Measurements from ENCODE around the gene CPSF3. TPM values are rescaled to one million over a fixed set of nuclear protein-coding genes. Genes with fewer than 3 reads are reported as not detected.

CPSF3 gene
- polyA plus RNA-seq, 2 of the 4 experiments (the other 2 are of a cell fraction): 63.4 to 77.2 TPM

DNA sequence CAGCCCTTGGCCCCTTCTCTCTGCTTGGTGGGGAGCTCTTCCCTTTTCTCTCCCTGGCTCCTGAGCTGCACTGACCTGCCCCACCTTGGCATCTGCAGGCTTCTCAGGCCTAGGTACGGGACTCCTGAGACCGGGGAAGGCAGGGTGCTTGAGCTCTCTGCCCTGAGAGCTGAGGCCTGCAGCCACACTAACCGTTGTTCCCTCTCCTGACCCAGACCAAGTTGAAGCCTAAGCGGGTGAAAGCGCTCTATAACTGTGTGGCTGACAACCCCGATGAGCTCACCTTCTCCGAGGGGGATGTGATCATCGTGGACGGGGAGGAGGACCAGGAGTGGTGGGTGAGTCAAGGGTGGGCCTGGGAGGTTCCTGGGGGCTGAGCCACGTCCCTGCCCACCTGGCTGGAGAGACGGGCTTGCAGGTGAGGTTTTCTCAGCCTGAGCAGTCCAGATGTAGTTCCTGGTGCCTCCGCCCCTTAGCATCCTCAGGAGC lies 22.4 kb upstream of the CPSF3 start:
- Histone ChIP-seq H3K9me3 (no peaks in the 10 kb centered on the region), H3K4me2 (no peak overlapping the region), H3K4me1 (peaks cover 18% of the 10 kb centered on the region; the same call in 2 of the 3 replicates), H3K4me3 (no peak overlapping the region), H3K27ac (0 out of 6 replicates have a peak overlapping the region, but pooled peaks of 1 of the 2 experiments have one; percentile 22)
- FAIRE-seq (no peak), DNase-seq (ENCODE audit: low read depth in 1 of 2, low spot score in 1 of 2) (no peak), ATAC-seq (no peak)
- whole genome bisulfite sequencing (ENCODE audit: missing lambda C conversion rate): 94% methylated on average over 12 of the region's 12 CpGs
- POLR2A ChIA-PET: interaction anchor here (0.5 to 0.6 kb wide), 3 partner anchors 14 to 74 kb away, joined by 3 to 5 read pairs (median 4); no protein-coding TSS in a partner anchor
- TF ChIP-seq RARB (CRISPR knock-in tag; IDR thresholded peaks at IDR 0.05) (no peak), FOXS1 (CRISPR knock-in tag; IDR thresholded peaks at IDR 0.05) (no peak), ZC3H11A (IDR thresholded peaks at IDR 0.05) (no peak)
- CTCF ChIA-PET: interaction anchor here (0.9 to 2.8 kb wide), 8 partner anchors 16 to 261 kb away, joined by 3 to 12 read pairs (median 4); partner anchors contain the start of genes ASAP2, CPSF3 and ITGB1BP1

DNA sequence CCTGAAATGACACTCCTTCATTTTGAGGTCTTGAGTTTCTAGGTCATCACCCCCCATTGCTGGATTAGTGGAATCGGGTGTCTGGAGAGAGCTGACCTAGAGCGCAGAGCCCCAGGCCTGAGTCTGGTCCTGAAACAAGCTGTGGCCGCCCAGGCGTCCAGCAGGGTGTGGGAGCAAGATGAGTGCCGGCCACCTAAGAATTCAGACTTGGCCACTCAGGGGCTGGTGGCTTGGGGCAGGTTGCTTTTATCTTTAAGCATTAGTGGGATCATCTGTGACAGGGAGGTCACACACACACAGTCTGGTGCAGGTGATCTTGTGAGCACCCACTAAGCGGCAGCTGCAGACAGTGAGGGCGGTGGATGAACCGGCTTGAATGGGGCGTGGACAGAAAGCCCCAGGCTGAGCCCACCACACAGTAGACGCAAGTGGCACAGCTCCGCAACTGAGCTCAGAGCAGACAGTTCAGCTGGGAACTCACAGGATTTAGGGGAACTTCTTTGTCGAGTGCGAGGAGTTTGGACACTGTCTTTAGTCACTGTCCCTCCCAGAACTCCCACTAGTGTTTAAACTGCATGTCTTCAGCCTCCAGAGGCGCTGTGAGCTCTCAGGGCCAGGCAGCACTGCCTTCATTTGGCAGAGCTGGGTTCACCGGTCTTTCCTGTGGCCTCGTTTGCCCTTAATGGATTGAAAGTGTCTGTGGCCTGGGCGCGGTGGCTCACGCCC lies 21.6 kb upstream of the CPSF3 start:
- ATAC-seq: peak in 1 of 2 experiments; percentile 41; a peak in 3 of 6 replicates
- FAIRE-seq: no peak
- Histone ChIP-seq H3K27ac (no peak overlapping the region), H3K4me2 (no peak overlapping the region), H3K9me3 (no peaks in the 10 kb centered on the region), H3K4me1 (peaks cover 18% of the 10 kb centered on the region; the same call in 2 of the 3 replicates), H3K4me3 (no peak overlapping the region)
- WGBS (ENCODE audit: missing lambda C conversion rate): 94% methylated on average over 19 of the region's 19 CpGs
- POLR2A ChIA-PET: interaction anchor here (0.5 to 0.6 kb wide), 3 partner anchors 15 to 73 kb away, joined by 3 to 5 read pairs (median 4); no protein-coding TSS in a partner anchor
- CTCF ChIA-PET: interaction anchor here (0.9 to 2.8 kb wide), 10 partner anchors 15 to 671 kb away, joined by 3 to 12 read pairs (median 4); partner anchors contain the start of genes ASAP2, CPSF3 and ITGB1BP1
- TF ChIP-seq FOSL2 (IDR thresholded peaks at IDR 0.05) (no peak), FOSL2 (CRISPR knock-in tag; IDR thresholded peaks at IDR 0.05) (no peak), RAD21 (conservative IDR thresholded peaks at IDR 0.05 in 1 of 2, IDR thresholded peaks at IDR 0.05 in 1 of 2) (0 out of 5 replicates have a peak, but pooled peaks of 1 of the 2 experiments have one; percentile 1), KDM1A (IDR thresholded peaks at IDR 0.05; ENCODE audit: low read depth) (no peak), ZFP36 (IDR thresholded peaks at IDR 0.05; ENCODE audit: borderline replicate concordance, partially characterized antibody) (no peak), PHF8 (IDR thresholded peaks at IDR 0.05; ENCODE audit: borderline replicate concordance, low read depth) (no peak), POLR2A (IDR thresholded peaks at IDR 0.05; ENCODE audit: low read length) (no peak)
- no peak for DNase-seq (ENCODE audit: low read depth in 1 of 2, low spot score in 1 of 2)

DNA sequence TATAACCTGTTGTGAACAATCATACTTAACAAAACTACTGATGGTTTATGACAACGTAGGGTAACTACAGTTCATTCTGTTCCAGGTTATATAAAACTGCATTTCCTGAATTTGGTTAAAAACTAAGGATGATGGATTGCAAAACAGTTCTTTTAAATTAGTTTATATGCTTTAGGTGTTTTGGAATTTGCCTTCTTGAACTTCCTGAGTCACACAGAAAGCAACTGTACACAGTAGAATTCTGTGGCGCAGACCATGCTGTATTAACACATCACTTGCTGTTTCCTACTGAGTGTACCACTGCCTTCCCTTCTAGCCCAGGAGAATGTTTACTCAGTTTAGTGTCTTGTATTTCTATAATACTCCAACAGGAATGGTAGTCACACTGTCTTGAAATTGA lies 19.5 kb upstream of the CPSF3 start:
- ChIA-PET POLR2A (no interaction called here), CTCF (interaction anchor here (0.6 to 2.1 kb wide), 5 partner anchors 200 to 1470 kb away, joined by 3 to 6 read pairs (median 3); no protein-coding TSS in a partner anchor)
- TF ChIP-seq SMC3 (IDR thresholded peaks at IDR 0.05) (no peak), ZC3H11A (IDR thresholded peaks at IDR 0.05) (no peak), CTCF (IDR thresholded peaks at IDR 0.05) (no peak), MAFK (IDR thresholded peaks at IDR 0.05; ENCODE audit: partially characterized antibody) (no peak), FOSL2 (IDR thresholded peaks at IDR 0.05) (no peak), FOSL2 (CRISPR knock-in tag; IDR thresholded peaks at IDR 0.05) (no peak), CHD4 (IDR thresholded peaks at IDR 0.05; ENCODE audit: borderline replicate concordance) (no peak)
- no peak for FAIRE-seq
- ATAC-seq: no peak
- no peak for DNase-seq (ENCODE audit: low read depth in 1 of 2, low spot score in 1 of 2)
- H3K4me2 ChIP-seq: no peak overlapping the region
- H3K4me1 ChIP-seq: peaks cover 21% of the 10 kb centered on the region; the same call in 2 of the 3 replicates
- H3K4me3 ChIP-seq: no peak overlapping the region
- WGBS (ENCODE audit: missing lambda C conversion rate): 70% methylated on average over 2 of the region's 2 CpGs
- no peak overlapping the region for H3K27ac ChIP-seq
- no peaks in the 10 kb centered on the region for H3K9me3 ChIP-seq

DNA sequence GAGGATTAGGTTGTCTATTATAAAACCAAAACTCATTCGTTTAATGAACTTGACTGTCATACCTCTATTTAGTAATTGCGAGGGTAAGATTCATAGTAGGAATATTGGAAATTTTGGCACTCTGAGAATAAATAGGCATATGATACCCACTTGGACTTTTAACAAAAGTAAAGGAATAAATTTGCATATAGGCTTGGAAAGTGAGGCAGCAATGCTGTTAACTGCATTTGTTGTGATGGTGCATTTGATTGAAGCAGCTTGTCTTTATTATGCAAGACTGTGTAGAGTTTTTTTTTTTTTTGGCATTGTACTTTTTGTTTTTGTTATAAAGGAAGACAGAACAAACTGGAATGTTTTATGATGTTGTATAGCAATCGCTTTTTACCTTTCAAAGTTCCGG lies 19.0 kb upstream of the CPSF3 start:
- 89% methylated on average over 4 of the region's 4 CpGs for WGBS (ENCODE audit: missing lambda C conversion rate)
- DNase-seq (ENCODE audit: low read depth in 1 of 2, low spot score in 1 of 2) (no peak), FAIRE-seq (no peak), ATAC-seq (no peak)
- TF ChIP-seq HDAC2 (IDR thresholded peaks at IDR 0.05): no peak
- no peak for TF ChIP-seq ATOH8 (CRISPR knock-in tag; IDR thresholded peaks at IDR 0.05; ENCODE audit: low read depth)
- no peak for TF ChIP-seq RFX5 (IDR thresholded peaks at IDR 0.05)
- no peak for TF ChIP-seq POLR2A (IDR thresholded peaks at IDR 0.05; ENCODE audit: low read length)
- no peak for TF ChIP-seq ZC3H11A (IDR thresholded peaks at IDR 0.05)
- TF ChIP-seq, protein P1, sequence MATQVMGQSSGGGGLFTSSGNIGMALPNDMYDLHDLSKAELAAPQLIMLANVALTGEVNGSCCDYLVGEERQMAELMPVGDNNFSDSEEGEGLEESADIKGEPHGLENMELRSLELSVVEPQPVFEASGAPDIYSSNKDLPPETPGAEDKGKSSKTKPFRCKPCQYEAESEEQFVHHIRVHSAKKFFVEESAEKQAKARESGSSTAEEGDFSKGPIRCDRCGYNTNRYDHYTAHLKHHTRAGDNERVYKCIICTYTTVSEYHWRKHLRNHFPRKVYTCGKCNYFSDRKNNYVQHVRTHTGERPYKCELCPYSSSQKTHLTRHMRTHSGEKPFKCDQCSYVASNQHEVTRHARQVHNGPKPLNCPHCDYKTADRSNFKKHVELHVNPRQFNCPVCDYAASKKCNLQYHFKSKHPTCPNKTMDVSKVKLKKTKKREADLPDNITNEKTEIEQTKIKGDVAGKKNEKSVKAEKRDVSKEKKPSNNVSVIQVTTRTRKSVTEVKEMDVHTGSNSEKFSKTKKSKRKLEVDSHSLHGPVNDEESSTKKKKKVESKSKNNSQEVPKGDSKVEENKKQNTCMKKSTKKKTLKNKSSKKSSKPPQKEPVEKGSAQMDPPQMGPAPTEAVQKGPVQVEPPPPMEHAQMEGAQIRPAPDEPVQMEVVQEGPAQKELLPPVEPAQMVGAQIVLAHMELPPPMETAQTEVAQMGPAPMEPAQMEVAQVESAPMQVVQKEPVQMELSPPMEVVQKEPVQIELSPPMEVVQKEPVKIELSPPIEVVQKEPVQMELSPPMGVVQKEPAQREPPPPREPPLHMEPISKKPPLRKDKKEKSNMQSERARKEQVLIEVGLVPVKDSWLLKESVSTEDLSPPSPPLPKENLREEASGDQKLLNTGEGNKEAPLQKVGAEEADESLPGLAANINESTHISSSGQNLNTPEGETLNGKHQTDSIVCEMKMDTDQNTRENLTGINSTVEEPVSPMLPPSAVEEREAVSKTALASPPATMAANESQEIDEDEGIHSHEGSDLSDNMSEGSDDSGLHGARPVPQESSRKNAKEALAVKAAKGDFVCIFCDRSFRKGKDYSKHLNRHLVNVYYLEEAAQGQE (IDR thresholded peaks at IDR 0.05): no peak
- TF ChIP-seq CHD4 (IDR thresholded peaks at IDR 0.05; ENCODE audit: borderline replicate concordance): no peak
- TF ChIP-seq JUNB (IDR thresholded peaks at IDR 0.05): no peak
- ChIA-PET POLR2A (no interaction called here), CTCF (interaction anchor here (0.6 to 1.3 kb wide), 5 partner anchors 200 to 1470 kb away, joined by 3 to 4 read pairs (median 3); no protein-coding TSS in a partner anchor)
- H3K9me3 ChIP-seq: no peaks in the 10 kb centered on the region
- H3K4me2 ChIP-seq: no peak overlapping the region
- H3K27ac ChIP-seq: no peak overlapping the region
- peaks cover 21% of the 10 kb centered on the region; the same call in 2 of the 3 replicates for H3K4me1 ChIP-seq
- H3K4me3 ChIP-seq: no peak overlapping the region

Measured in A549 (cell line).